Neural progenitor cell (in vitro differentiated cells): ENCODE data around the gene TFB2M.

Experiments used
- EZH2 ChIP-seq: fragments of 200-600 bp; sonication (generic); IDR thresholded peaks from 2 replicates; pipeline ENCODE4 v1.6.1; 2017; ENCODE audit warnings: antibody characterized with exemption, mild to moderate bottlenecking, moderate library complexity
- EZH2phosphoT487 ChIP-seq: fragments of 200-600 bp; sonication (generic); IDR thresholded peaks from 2 replicates; pipeline ENCODE4 v1.6.1; 2017; ENCODE audit warnings: antibody characterized with exemption
- TF ChIP-seq, protein P1 (sequence below): fragments of 200-600 bp; sonication (generic); IDR thresholded peaks from 2 replicates; pipeline ENCODE4 v1.5.1; 2017; ENCODE audit warnings: antibody characterized with exemption, mild to moderate bottlenecking

DNA sequence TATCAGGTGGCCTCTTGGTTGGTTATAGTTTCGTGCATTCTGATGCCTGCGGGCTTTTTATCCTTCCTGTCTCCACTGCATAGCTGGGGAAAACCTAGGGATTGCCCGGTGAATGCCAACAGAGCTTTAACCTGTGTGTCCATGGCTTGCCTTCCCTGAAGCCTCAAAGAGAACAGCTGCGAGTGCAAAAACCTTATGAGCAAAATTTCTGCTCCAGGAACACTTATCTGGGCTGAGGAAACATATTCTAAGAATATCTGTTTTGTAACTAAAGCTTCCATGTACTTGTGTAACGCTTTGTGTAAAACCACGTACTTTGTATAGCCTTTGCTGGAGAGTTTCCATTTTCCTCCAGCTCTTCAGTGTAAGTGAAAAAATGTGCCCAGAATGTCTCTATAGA, 7.4 kb upstream of the TFB2M start:
- TF ChIP-seq EZH2 (no peak), EZH2phosphoT487 (no peak)
- TF ChIP-seq, protein P1, sequence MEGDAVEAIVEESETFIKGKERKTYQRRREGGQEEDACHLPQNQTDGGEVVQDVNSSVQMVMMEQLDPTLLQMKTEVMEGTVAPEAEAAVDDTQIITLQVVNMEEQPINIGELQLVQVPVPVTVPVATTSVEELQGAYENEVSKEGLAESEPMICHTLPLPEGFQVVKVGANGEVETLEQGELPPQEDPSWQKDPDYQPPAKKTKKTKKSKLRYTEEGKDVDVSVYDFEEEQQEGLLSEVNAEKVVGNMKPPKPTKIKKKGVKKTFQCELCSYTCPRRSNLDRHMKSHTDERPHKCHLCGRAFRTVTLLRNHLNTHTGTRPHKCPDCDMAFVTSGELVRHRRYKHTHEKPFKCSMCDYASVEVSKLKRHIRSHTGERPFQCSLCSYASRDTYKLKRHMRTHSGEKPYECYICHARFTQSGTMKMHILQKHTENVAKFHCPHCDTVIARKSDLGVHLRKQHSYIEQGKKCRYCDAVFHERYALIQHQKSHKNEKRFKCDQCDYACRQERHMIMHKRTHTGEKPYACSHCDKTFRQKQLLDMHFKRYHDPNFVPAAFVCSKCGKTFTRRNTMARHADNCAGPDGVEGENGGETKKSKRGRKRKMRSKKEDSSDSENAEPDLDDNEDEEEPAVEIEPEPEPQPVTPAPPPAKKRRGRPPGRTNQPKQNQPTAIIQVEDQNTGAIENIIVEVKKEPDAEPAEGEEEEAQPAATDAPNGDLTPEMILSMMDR = no peak
